ENCODE data around the gene EXOC1. TPM values are rescaled to one million over a fixed set of nuclear protein-coding genes. Genes with fewer than 3 reads are reported as not detected.

Gene EXOC1, protein sequence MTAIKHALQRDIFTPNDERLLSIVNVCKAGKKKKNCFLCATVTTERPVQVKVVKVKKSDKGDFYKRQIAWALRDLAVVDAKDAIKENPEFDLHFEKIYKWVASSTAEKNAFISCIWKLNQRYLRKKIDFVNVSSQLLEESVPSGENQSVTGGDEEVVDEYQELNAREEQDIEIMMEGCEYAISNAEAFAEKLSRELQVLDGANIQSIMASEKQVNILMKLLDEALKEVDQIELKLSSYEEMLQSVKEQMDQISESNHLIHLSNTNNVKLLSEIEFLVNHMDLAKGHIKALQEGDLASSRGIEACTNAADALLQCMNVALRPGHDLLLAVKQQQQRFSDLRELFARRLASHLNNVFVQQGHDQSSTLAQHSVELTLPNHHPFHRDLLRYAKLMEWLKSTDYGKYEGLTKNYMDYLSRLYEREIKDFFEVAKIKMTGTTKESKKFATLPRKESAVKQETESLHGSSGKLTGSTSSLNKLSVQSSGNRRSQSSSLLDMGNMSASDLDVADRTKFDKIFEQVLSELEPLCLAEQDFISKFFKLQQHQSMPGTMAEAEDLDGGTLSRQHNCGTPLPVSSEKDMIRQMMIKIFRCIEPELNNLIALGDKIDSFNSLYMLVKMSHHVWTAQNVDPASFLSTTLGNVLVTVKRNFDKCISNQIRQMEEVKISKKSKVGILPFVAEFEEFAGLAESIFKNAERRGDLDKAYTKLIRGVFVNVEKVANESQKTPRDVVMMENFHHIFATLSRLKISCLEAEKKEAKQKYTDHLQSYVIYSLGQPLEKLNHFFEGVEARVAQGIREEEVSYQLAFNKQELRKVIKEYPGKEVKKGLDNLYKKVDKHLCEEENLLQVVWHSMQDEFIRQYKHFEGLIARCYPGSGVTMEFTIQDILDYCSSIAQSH
- 21.8 TPM for polyA plus RNA-seq (2012; ENCODE audit: insufficient read depth, insufficient read length)

DNA sequence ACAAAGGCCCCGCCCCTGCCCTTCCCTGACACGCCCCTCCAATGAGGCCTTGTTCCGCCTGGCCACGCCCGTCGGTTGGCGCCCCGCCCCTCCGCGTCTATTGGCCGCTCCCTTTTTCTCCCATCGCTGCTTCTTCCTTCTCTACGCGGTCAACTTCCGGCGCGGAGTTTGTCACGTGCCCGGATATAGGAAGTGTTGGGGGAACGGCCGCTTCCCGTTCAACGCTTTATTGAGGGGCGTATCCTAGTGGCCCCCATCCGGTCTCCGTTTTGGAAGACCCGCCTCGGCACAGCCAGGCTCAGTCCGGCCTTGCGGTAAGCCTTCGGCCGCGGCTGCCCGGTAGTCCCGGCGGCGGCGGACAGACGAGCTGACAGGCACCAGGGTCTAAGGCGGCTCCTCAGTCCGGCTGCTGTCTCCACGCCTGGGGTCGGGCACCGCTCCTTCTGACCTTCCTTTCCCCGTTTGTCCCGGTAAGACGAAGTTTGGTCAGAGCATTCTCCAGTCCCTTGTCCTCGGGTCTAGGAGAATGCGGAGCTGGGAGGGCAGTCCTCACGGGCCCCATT lies at the start of gene EXOC1:
Gene EXOC1 (plus strand): TSS at position 165 of the 563 bp plus-strand sequence. CDS start 4,676 bp downstream, outside the sequence.
- DNase-seq (ENCODE audit: low read depth, low spot score): peak; percentile 93
- H3K4me3 ChIP-seq (ENCODE audit: low read length): peak within 1 kb of the TSS; percentile 84

DNA sequence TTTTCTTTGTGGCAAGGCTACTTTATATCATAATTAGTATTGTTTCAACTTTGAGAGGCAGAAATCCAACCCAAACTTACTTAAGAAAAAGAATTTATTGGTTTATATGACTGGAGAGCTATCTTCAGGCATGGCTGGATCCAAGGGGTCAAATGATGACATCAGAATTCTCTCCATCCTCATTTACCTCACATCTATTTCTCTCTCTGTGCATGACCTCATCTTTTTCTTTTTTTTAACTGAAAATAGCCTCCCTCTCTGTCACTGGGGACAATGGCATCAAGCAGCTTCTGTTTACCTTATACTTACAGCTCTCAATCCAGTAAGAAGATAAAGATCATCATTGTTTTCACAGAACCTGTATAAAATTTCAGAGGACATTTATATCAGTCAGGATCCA lies 45.9 kb upstream of the EXOC1 start:
- DNase-seq (ENCODE audit: low read depth, low spot score): no peak
- no peak overlapping the region for H3K4me3 ChIP-seq (ENCODE audit: low read length)

DNA sequence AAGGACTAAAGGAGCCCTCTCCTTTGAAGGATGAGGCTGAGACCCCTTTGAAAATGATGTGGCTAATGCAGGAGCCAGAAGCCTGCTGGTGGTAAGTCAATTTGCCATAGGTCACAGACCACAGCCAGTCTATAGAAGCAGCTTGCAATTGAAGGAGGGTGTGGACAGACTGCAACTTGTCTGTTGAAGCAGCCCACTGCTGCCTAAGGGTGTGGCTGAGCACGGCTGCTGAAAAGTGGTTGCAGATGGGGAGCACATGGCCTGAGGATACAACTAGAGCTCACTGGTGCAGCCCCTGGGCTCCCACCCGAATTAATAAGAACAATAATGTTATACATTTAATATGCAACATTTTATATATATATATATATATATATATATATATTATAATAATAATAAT lies 45.3 kb upstream of the EXOC1 start:
- DNase-seq (ENCODE audit: low read depth, low spot score): no peak
- H3K4me3 ChIP-seq (ENCODE audit: low read length): no peak overlapping the region

DNA sequence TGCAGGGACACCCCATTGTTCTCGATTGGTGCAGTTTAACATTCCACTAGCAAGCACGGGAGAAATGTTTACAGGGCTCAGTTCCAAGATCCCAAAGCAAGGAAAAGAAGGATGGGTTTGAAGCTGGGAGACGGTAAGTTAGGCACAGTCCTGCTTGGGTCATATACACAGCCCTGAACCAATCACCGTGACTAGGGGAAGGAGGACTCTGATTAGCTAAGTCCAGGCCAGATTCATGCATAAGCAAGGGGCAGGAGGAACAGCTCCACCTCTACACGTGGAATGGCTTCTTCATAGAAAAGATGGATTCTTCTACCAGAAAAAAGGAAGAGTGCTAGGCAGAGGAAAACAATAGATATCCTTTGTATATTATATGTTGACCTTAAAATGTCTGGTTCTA lies 44.8 kb upstream of the EXOC1 start:
- DNase-seq (ENCODE audit: low read depth, low spot score): no peak
- H3K4me3 ChIP-seq (ENCODE audit: low read length): no peak overlapping the region

DNA sequence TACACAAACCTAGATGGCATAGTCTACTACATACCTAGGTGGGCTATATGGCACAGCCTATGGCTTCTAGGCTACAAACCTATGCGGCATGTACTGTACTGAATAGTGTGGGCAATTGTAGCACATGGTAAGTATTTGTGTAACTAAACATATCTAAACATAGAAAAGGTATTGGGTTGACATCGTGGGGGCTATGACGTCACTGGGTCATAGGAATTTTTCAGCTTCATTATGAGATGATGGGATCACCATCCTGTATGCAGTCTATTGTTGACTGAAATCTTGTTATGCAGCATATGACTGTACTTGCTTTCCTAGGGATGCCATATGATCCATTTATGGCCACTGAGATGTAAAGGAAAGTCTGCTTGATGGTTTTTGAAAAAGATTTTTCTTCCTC lies 35.8 kb upstream of the EXOC1 start:
- H3K4me3 ChIP-seq (ENCODE audit: low read length): no peak overlapping the region
- DNase-seq (ENCODE audit: low read depth, low spot score): no peak

DNA sequence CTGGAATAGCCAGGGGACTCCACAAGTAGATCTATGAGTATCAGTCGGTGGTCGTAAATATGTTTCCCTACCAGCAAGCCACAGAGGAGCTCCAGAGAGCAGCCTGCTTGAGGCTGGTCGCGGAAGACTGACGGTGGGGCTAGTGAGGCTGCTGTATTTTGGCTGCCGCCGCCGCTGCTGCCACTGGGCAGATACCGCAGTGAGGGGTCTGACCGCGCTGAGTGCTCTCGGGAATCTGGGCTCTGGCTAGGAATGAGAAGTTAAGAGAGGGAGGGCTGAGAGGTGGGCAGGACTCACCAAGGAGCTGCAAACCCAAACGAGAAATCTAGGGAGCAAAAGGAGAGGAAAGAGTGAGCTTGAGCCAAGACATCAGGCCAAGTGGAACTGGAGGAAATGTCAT lies 33.8 kb upstream of the EXOC1 start, which contains the start of gene EXOC1L:
Gene EXOC1L (plus strand): TSS at position 157 of the 400 bp plus-strand sequence. CDS start 237 bp downstream, at position 394.
- DNase-seq (ENCODE audit: low read depth, low spot score): no peak
- no peak within 1 kb of the TSS for H3K4me3 ChIP-seq (ENCODE audit: low read length)

DNA sequence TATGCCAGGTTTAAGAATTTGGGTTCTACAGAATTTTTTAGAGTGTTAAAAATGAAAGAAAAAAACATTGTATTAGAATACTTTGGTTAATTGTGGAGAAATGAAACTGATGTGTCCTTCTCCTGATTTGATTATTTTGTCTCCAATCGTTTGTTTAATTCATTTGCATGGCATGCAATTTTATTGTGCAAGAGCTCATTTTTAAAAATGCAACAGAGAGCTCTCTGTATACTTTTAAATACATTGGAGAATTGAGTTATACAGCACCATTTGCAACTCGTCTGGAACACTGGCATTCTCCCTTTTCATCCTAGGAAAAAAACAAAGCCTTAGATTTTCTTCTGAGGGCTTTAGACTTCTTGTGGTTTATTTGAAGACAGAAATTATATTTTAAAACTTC lies 33.2 kb upstream of the EXOC1 start:
- H3K4me3 ChIP-seq (ENCODE audit: low read length): no peak overlapping the region
- no peak for DNase-seq (ENCODE audit: low read depth, low spot score)

DNA sequence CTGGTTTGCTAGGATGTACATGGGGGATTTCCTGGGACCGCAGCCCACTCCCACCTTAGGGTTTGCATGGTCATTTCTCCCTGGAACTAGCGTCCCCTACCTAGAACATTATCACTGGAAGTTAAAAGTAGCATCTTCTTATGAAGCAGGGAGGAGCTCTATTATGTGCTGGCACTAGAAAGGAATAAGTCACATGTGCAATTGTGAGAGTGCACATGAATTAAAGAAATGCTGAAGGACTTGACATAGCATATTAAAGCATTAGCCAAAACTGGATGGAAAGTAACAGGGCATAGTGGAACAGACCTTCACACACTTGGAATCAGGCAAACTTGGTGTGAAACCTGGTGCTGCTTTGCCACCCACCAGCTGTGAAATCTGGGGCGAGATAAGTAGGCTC lies 31.1 kb upstream of the EXOC1 start:
- no peak overlapping the region for H3K4me3 ChIP-seq (ENCODE audit: low read length)
- DNase-seq (ENCODE audit: low read depth, low spot score): no peak

DNA sequence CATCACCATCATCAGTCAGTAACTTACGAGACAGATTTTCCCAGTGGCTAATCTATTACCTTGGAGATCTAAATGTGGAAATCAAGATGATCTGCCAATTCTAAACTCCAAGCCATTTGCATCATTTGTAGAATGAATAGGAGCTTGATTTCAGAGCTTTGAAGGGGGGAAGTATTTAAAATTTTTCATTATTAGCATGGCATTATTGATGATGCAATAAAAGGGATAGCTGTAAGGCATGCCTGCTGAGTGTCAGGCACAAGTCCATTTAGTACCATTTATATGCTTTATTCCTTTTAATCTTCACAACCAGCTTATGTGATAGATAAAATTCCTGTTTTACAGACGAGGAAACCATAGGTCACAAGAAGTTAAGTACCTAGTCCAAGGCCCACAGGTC lies 28.6 kb upstream of the EXOC1 start:
- no peak for DNase-seq (ENCODE audit: low read depth, low spot score)
- no peak overlapping the region for H3K4me3 ChIP-seq (ENCODE audit: low read length)

DNA sequence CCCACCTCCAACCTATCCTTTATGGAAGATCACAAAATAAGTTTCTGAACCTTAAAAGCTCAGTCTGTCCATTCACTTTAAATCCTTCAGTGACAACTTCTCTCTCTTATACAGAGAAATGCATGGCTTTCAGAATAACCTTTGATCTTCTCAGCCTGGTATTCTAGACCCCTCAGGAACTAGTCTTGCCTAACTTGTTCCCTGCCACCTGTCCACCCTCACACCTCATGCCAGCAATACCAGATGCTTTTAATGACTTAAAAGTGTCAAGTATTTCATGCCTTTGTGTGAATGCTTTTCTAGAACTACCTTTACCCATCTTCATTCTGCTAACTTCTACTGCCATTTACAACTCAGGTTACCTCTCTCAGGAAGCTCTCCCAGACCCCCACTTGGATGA lies 26.5 kb upstream of the EXOC1 start:
- no peak overlapping the region for H3K4me3 ChIP-seq (ENCODE audit: low read length)
- DNase-seq (ENCODE audit: low read depth, low spot score): no peak

DNA sequence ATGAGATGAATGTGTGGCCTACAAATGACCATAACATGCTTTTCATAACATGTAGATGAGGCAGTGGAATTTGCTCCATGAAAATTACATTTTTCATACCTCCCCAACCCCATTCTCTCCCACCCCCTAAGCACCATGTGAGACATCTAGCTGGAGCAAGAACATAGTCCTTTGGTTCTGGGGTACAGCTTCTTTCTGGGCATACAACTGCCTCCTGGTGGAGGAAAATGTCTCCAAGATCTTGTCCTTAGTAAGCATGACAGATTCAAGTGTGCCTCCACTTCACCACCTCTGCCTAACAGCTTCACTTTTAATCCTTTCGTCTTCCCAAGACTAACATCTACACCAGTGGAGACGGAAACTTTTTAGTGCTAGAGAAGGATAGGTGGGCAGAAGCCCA lies 25.9 kb upstream of the EXOC1 start:
- DNase-seq (ENCODE audit: low read depth, low spot score): no peak
- no peak overlapping the region for H3K4me3 ChIP-seq (ENCODE audit: low read length)

DNA sequence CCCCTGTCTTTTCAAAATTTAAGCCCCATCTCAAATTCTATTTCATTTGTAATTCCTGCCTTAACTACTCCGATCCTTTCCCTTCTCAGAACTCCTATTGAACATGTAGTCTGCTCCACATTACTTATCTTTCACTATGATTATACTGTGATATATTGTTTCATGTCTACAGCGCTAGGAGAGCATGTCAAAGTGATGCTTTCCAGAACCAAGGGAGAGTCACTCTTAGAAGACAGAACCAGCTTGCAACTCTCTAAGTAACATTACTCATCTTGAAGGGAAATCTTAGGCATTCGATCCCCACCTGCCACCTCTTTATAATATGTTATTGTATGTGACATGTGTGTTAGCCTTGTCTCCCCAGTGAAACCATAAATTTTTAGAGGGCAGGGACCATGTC lies 23.4 kb upstream of the EXOC1 start:
- H3K4me3 ChIP-seq (ENCODE audit: low read length): no peak overlapping the region
- DNase-seq (ENCODE audit: low read depth, low spot score): no peak

DNA sequence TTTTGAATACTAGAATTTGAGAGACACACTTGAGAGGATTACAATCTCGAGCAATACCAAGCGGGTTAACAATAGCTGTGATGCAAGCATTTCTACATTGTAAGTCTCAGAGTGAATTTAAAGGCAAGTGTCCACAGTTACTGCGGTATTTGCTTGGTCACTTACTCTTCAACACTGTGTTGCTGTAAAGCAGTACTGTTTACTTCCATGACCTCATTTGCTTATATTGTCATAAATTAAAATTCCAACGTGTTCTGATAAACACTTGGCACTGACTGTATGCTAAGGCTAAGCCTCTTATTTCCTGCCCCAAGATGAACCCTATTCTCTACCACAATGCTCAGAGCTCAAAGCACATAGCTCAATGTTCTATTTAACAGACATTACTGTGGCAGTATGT lies 22.7 kb upstream of the EXOC1 start:
- no peak for DNase-seq (ENCODE audit: low read depth, low spot score)
- H3K4me3 ChIP-seq (ENCODE audit: low read length): no peak overlapping the region

DNA sequence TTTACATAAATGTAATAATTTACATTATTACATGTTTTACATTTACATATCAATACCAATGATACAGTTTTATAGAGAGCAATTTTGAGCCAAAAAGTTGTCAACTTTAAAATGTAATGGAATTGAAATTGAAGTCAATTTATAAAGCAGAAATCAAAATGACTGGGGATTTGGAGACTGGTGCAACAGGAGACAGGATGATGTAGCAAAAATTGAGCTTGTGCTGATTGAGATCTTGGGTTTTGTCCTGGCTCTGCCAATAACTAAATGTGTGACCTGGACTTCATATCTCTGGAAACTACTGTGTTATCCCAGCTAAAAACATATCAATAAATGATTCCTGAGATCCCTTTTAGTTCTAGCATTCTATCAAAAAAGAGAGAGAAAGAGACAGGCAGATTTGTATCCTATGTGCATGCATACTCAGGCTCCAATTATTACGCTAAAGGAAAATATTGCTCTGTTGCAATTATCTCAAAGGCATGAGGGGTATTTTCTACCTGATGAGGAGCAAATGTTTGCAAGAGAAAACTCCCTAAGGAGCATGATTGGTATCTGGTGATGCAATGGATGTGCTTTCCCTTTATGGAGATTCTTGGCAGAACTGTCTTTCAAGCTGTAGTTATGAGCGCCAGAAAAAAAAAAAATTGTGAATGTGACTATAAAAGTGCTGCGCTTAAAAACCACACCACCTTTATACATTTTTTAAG lies 19.2 kb upstream of the EXOC1 start:
- no peak for DNase-seq (ENCODE audit: low read depth, low spot score)
- H3K4me3 ChIP-seq (ENCODE audit: low read length): no peak overlapping the region

DNA sequence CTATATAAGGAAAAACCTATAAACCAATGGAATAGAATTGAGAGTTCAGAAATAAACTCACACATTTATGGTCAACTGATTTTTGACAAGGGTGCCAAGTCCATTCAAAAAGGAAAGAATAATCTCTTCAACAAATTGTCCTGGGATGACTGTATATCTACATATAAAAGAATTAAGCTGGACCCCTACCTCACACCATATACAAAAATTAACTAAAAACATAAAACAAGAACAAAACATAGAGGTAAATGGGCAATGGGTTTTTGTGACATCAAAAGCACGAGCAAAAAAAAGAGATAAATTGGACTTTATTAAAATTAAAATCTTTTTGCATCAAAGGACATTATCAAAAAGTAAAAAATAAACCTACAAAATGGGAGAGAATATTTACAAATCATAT lies 15.5 kb upstream of the EXOC1 start:
- no peak for DNase-seq (ENCODE audit: low read depth, low spot score)
- H3K4me3 ChIP-seq (ENCODE audit: low read length): no peak overlapping the region

DNA sequence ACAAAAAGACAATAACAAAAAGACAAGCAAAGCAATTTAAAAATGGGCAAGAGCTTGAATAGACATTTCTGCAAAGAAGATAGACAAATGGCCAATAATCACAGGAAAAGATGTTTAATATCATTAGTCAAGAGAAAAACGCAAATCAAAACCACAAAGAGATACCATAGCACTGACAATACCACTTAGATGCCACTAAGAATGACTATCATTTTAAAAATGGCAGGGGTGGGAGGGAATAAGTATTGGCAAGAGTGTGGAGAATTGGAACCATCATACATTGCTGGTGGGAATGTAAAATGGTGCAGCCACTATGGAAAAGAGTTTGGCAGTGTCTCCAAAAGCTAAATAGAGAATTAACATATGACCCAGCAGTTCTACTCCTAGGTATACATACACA lies 15.1 kb upstream of the EXOC1 start:
- DNase-seq (ENCODE audit: low read depth, low spot score): no peak
- H3K4me3 ChIP-seq (ENCODE audit: low read length): no peak overlapping the region

DNA sequence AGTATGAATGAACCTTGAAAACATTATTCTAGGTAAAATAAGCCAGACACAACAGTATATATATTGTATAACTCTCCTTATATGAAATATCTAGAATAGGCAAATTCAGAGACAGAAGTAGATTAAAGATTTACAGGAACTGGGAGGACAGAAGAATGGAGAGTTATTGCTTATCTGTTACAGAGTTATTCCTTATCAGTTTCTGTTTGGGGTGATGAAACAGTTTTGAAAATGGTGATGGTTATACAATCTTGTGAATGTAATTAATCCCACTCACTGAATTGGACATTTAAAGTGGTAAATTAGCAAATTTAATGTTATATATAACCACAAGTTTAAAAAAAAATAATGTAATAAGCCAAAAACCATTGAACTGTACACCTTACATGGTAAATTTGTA lies 14.5 kb upstream of the EXOC1 start:
- no peak overlapping the region for H3K4me3 ChIP-seq (ENCODE audit: low read length)
- no peak for DNase-seq (ENCODE audit: low read depth, low spot score)

DNA sequence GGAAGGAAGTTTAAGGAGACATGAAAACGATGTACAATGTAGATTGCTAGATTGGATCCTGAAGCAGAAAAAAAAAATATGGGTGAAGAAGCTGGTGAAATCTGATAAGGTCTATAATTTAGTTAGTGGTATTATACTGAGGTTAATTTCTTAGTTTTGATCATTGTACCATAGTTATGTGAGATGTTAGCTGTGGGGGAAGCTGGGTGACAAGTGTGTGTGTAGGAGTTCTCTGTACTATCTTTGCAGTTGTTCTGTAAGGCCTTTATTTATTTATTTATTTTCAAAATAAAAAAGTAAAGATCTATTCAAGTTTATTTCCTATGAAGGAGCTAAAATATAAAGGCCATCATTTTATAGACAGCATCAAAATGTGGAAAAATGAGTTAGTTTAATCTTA lies 12.5 kb upstream of the EXOC1 start:
- no peak for DNase-seq (ENCODE audit: low read depth, low spot score)
- H3K4me3 ChIP-seq (ENCODE audit: low read length): no peak overlapping the region
